CD4-positive, CD25-positive, alpha-beta regulatory T cell (primary cell): Measurements from ENCODE around the gene EDEM1. TPM values are rescaled to one million over a fixed set of nuclear protein-coding genes. Genes with fewer than 3 reads are reported as not detected.
A peak's percentile ranks its signal among the peaks of the same experiment; 100 is the strongest.

Experiments used
- ATAC-seq, 2 donors: fragments of 150-1000 bp; cut with Tn5 transposase; one replicate each; pipeline ENCODE4 v1.10.0; 2021; ENCODE audit warnings: low read depth in 2 of 2, moderate number of reproducible peaks in 2 of 2, moderate library complexity in 1 of 2
- DNase-seq, 3 donors: peaks; one replicate each; pipeline versions ENCODE4 v3.0.0 to v3.0.0-alpha.2; 2012 to 2022; ENCODE audit warnings: mixed read lengths in 1 of 3
- H3K27ac ChIP-seq: one replicate; pipeline ENCODE4 v1.7.0; 2013; ENCODE audit warnings: mild to moderate bottlenecking, low read length; ENCODE audit not compliant: insufficient read depth, poor library complexity, severe bottlenecking
- H3K27me3 ChIP-seq: one replicate; pipeline ENCODE4 v1.7.0; 2013; ENCODE audit warnings: low read length; ENCODE audit not compliant: control insufficient read depth, insufficient read depth
- H3K36me3 ChIP-seq: one replicate; pipeline ENCODE4 v1.7.0; 2013; ENCODE audit warnings: mild to moderate bottlenecking, low read length, moderate library complexity; ENCODE audit not compliant: control insufficient read depth, insufficient read depth
- H3K4me1 ChIP-seq: 2 replicates; pipeline ENCODE4 v1.7.0; 2013; ENCODE audit warnings: mild to moderate bottlenecking, low read length; ENCODE audit not compliant: insufficient read depth, control insufficient read depth, poor library complexity, severe bottlenecking
- H3K4me3 ChIP-seq: one replicate; pipeline ENCODE4 v1.7.0; 2013; ENCODE audit warnings: low read depth, mild to moderate bottlenecking, low read length, moderate library complexity
- H3K9me3 ChIP-seq, 2 experiments: 1 replicate in 1 of 2; 2 replicates in 1 of 2; pipeline ENCODE4 v1.7.0; 2013; ENCODE audit warnings: low read length in 2 of 2, mild to moderate bottlenecking in 1 of 2, moderate library complexity in 1 of 2; ENCODE audit not compliant: control insufficient read depth in 2 of 2
- H3K27ac Mint-ChIP-seq, 3 donors: one replicate each; pipeline ENCODE4 v1.8.0; 2020 to 2022; ENCODE audit warnings: mild to moderate bottlenecking in 3 of 3, mixed read lengths in 3 of 3, moderate library complexity in 2 of 3
- H3K27me3 Mint-ChIP-seq: one replicate; pipeline ENCODE4 v1.8.0; 2022; ENCODE audit warnings: mild to moderate bottlenecking, mixed read lengths
- H3K36me3 Mint-ChIP-seq: one replicate; pipeline ENCODE4 v1.8.0; 2020; ENCODE audit warnings: mixed read lengths
- H3K4me1 Mint-ChIP-seq, 4 donors: one replicate each; pipeline ENCODE4 v1.8.0; 2020 to 2022; ENCODE audit warnings: mixed read lengths in 4 of 4, mild to moderate bottlenecking in 1 of 4
- H3K4me3 Mint-ChIP-seq, 4 donors: one replicate each; pipeline ENCODE4 v1.8.0; 2020 to 2022; ENCODE audit warnings: mild to moderate bottlenecking in 4 of 4, mixed read lengths in 4 of 4, moderate library complexity in 3 of 4
- H3K9me3 Mint-ChIP-seq, 7 donors: one replicate each; pipeline ENCODE4 v1.8.0; 2020 to 2022; ENCODE audit warnings: mixed read lengths in 7 of 7, mild to moderate bottlenecking in 3 of 7, moderate library complexity in 2 of 7
- polyA plus RNA-seq, 4 donors: library from polyadenylated mRNA; unstranded; fragments of 300-500 nt; fragmentation: Illumina TruSeq; gene quantifications; one replicate each; pipeline ENCODE4 v1.2.3, GENCODE V29; 2021
- total RNA-seq: library from RNA; stranded (reverse); gene quantifications from one replicate; pipeline ENCODE4 v1.2.3, GENCODE V29; 2022

The EDEM1 gene
- total and polyA plus RNA-seq, 5 donors from 2014 or later, result 51.1 to 99.3 (median 55.2) TPM

DNA sequence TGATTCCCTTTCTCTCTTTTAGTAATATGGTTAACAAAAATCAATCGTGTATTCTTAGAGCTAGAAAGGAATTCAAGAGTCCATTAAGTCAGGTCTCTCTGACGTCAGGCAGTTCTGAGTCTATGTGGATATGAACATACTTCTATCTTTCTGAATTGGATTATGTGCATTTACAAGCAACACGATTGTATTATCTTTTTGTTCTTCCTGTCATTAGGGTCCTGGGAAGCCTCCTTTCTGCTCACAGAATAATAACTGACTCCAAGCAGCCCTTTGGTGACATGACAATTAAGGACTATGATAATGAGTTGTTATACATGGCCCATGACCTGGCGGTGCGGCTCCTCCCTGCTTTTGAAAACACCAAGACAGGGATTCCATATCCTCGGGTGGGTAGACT is 14.0 kb downstream of the EDEM1 start:
- peaks cover 25 to 58% (median 45%) of the 10 kb centered on the region in 4 donors for H3K4me1 Mint-ChIP-seq
- H3K27ac ChIP-seq, result no peak overlapping the region

DNA sequence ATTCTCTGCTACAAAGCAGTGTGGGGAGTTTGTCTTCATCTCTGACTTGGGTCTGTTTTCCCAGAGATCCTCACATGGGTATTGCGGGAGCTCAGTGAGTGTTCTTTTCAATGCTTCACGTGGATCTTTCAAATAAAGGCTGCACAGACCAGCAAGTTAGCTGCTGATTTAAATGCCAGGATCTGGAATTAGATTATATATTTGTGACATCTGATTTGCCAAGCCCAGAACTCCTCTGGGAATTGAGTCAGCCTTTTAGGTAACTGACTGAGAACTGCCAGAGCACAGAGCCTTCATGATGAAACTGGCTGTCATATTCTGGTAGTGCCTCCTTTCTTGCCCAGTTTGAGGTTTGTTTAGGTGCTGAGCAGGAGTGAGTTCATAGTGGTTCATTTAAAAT is 14.7 kb downstream of the EDEM1 start:
- Histone ChIP-seq H3K4me1 (peaks cover 33% of the 10 kb centered on the region), H3K36me3 (peaks cover 73% of the 10 kb centered on the region), H3K4me3 (no peak overlapping the region), H3K27ac (no peak overlapping the region), H3K27me3 (no peaks in the 10 kb centered on the region), H3K9me3 (no peaks in the 10 kb centered on the region)
- H3K36me3 Mint-ChIP-seq, result peaks cover 55% of the 10 kb centered on the region
- no peaks in the 10 kb centered on the region for H3K27me3 Mint-ChIP-seq
- peak overlapping the region; percentile 3 to 82 (median 71) for H3K27ac Mint-ChIP-seq
- peaks cover 21 to 51% (median 43%) of the 10 kb centered on the region in 4 donors for H3K4me1 Mint-ChIP-seq
- no peak for ATAC-seq
- no peak overlapping the region for H3K4me3 Mint-ChIP-seq
- H3K9me3 Mint-ChIP-seq, result peaks cover 0 to under 1% (median 0%) of the 10 kb centered on the region in 7 donors
- DNase-seq, result no peak

More for the DNA sequence above, 14.0 kb downstream of the EDEM1 start:
- ATAC-seq (no peak), DNase-seq (no peak)
- H3K27me3 Mint-ChIP-seq, result no peaks in the 10 kb centered on the region
- Histone ChIP-seq H3K4me3 (no peak overlapping the region), H3K27me3 (no peaks in the 10 kb centered on the region), H3K4me1 (peaks cover 39% of the 10 kb centered on the region), H3K36me3 (peaks cover 66% of the 10 kb centered on the region), H3K9me3 (no peaks in the 10 kb centered on the region)
- peaks cover 53% of the 10 kb centered on the region for H3K36me3 Mint-ChIP-seq
- H3K4me3 Mint-ChIP-seq, result peak overlapping the region in 1 of 4 donors; percentile 27
- H3K9me3 Mint-ChIP-seq, result peaks cover 0 to 3% (median 0%) of the 10 kb centered on the region in 7 donors
- H3K27ac Mint-ChIP-seq, result peak overlapping the region; percentile 52 to 82 (median 71)

DNA sequence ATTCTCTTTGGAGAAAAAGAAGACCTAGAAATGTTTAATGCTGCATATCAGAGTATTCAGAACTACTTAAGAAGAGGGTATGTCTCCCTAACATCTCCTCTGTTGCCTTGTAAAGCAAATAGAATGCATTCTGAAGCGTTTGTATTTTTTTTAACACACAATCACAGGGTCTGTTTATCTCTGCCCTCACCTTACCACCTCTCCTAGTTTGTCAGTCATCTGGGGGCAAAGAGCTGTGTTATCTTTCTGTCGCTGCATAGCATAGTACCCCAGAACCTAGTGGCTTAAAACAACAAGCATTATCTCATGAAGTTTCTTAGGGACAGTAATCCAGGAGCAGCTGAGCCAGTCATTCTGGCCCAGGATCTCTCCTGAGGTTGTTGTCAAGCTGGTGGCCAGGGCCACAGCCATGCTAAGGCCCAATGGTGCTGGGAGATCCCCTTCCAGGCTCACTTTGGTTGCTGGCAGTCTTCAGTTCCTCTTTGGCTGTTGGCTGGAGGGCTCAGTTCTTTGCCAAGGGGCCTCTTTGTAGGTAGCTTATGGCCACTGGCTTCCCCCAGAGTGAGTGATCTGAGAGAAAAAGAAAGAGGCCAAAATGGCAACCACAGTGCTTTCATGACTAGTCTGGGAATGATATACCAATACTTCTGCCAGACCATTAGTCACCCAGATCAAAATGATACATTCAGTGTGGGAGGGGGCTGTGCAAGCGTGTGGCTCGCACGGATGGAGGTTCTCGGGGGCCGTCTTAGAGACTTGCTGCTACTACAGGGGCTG is 17.8 kb downstream of the EDEM1 start:
- peaks cover 1% of the 10 kb centered on the region for H3K4me1 ChIP-seq
- DNase-seq, result no peak
- H3K27ac ChIP-seq, result no peak overlapping the region
- peaks cover 98% of the 10 kb centered on the region for H3K36me3 ChIP-seq
- Mint-ChIP-seq H3K4me1 (peaks cover 2 to 25% (median 18%) of the 10 kb centered on the region in 4 donors), H3K9me3 (no peaks in the 10 kb centered on the region), H3K27ac (peak overlapping the region; percentile 48 to 69 (median 54)), H3K36me3 (peaks cover 66% of the 10 kb centered on the region), H3K4me3 (no peak overlapping the region), H3K27me3 (no peaks in the 10 kb centered on the region)
- peak; percentile 58 to 60 for ATAC-seq
- H3K4me3 ChIP-seq, result no peak overlapping the region
- no peaks in the 10 kb centered on the region for H3K9me3 ChIP-seq
- no peaks in the 10 kb centered on the region for H3K27me3 ChIP-seq

DNA sequence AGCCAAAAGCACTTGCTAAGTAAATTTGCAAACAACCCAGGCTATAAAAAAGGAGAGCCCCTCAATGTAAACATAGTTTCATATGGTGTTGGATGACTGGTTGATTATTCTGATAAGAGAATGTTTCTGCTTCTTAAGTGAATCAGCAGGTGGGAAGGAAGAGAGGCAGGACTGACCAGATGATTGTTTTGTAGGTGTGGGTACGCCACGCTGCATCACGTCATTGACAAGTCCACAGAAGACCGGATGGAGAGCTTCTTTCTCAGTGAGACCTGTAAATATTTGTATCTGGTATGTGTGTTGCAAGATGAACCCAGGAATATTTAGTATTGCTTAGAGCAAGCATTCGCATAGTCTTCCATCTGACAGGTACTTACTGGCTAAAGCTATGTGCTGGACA is 23.4 kb downstream of the EDEM1 start:
- H3K4me1 ChIP-seq, result no peaks in the 10 kb centered on the region
- no peak overlapping the region for H3K27ac ChIP-seq
- Mint-ChIP-seq H3K27ac (peak overlapping the region in 2 of 3 donors; percentile 15 to 75), H3K9me3 (no peaks in the 10 kb centered on the region), H3K4me1 (peaks cover 0 to 32% (median 4%) of the 10 kb centered on the region in 4 donors), H3K4me3 (no peak overlapping the region), H3K36me3 (peaks cover 84% of the 10 kb centered on the region), H3K27me3 (no peaks in the 10 kb centered on the region)
- H3K27me3 ChIP-seq, result no peaks in the 10 kb centered on the region
- H3K4me3 ChIP-seq, result no peak overlapping the region
- no peaks in the 10 kb centered on the region for H3K9me3 ChIP-seq
- ATAC-seq, result no peak
- no peak for DNase-seq
- peaks cover 98% of the 10 kb centered on the region for H3K36me3 ChIP-seq

DNA sequence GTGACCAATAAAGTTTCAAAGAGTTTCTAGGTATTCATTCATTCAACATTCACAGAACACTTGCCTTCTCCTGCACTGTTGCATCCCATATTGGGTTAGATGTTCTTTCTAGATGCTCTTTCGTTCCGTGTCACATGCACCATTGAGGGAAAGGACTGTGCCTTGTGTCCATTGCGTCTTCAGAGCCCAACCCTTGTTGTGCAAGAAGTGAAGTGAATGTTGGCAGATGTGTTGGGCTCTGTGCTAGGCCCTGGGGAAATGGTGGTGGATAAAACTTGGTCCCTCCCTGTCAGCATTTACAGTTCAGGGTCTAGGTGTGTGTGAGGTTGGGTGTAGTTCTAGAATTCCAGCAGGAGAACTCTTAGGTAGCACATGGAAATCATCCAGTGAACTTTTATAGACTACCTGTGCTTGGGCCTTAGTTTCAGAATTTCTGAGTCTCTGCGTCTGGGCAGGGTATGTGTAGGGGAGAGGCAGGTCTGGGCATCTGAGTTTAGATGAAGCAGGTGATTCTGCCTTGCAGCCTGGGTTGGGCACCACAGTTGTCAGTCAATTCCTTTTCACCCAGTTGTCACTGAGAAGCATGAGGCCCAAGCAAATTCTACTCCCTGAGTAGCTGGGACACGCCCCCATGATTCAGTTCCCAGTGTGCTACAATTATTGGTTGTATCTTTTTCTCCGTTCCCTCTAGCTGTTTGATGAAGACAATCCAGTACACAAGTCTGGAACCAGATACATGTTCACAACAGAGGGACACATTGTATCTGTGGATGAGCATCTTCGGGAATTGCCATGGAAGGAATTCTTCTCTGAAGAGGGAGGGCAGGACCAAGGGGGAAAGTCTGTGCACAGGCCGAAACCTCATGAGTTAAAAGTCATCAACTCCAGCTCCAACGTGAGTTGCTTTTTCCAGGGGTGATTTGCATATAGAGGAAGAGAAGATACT is 25.4 kb downstream of the EDEM1 start:
- H3K4me1 Mint-ChIP-seq, result peaks cover 0 to 29% (median 2%) of the 10 kb centered on the region in 4 donors
- no peak overlapping the region for H3K4me3 ChIP-seq
- H3K27ac Mint-ChIP-seq, result peak overlapping the region; percentile 65 to 85 (median 81)

DNA sequence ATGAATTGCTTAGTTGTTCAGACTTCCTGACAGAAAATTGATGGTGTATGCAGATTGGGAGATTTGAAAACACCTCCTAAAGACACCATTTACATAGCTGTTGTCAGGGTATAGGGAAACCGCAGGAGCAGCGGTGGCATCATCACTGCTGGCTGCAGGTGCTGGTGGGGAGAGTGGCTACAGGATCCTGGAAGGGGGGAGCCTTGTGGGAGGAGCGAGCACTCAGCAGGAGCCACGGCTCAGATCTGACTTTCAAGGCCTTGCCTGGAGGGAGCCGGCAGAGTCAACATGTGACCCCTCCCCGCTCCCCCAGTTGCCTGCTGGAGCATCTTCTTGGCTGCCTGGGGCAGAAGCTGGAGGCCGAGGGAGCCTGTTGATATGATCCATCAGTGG is 26.1 kb downstream of the EDEM1 start:
- no peaks in the 10 kb centered on the region for H3K27me3 Mint-ChIP-seq
- H3K27ac Mint-ChIP-seq, result peak overlapping the region; percentile 65 to 85 (median 81)
- H3K9me3 ChIP-seq, result no peaks in the 10 kb centered on the region

More for the DNA sequence above, 25.4 kb downstream of the EDEM1 start:
- no peak overlapping the region for H3K27ac ChIP-seq
- Mint-ChIP-seq H3K9me3 (no peaks in the 10 kb centered on the region), H3K27me3 (no peaks in the 10 kb centered on the region), H3K4me3 (no peak overlapping the region), H3K36me3 (peaks cover 82% of the 10 kb centered on the region)
- no peaks in the 10 kb centered on the region for H3K27me3 ChIP-seq
- no peak for ATAC-seq
- no peaks in the 10 kb centered on the region for H3K9me3 ChIP-seq
- no peak for DNase-seq
- peaks cover 99% of the 10 kb centered on the region for H3K36me3 ChIP-seq
- no peaks in the 10 kb centered on the region for H3K4me1 ChIP-seq

DNA sequence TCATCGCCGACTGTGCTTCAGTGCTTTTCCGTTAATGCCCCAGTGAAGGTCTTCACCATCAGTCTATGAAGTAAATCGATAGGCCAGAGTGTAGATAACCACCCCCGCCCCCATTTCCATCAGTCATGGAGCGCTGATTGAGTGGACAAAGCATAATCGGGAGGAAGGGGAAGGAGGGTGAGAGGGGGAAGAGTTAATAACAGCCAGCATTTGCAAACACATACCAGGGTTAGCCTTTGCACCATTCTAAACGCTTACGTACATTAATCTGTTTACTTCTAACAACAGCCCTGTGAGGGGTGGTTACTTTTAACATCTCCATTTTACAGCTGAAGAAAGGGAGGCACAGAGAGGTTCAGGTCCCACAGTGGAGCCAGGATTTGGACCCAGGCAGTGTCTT is 26.8 kb downstream of the EDEM1 start:
- no peak overlapping the region for H3K27ac ChIP-seq
- peaks cover 99% of the 10 kb centered on the region for H3K36me3 ChIP-seq
- no peaks in the 10 kb centered on the region for H3K27me3 ChIP-seq
- ATAC-seq (no peak), DNase-seq (no peak)
- H3K27me3 Mint-ChIP-seq, result no peaks in the 10 kb centered on the region
- H3K4me3 ChIP-seq, result no peak overlapping the region
- peaks cover 0 to 25% (median 2%) of the 10 kb centered on the region in 4 donors for H3K4me1 Mint-ChIP-seq
- H3K9me3 ChIP-seq, result no peaks in the 10 kb centered on the region
- H3K9me3 Mint-ChIP-seq, result no peaks in the 10 kb centered on the region
- peak overlapping the region in 2 of 3 donors; percentile 59 to 81 for H3K27ac Mint-ChIP-seq
- no peaks in the 10 kb centered on the region for H3K4me1 ChIP-seq
- peaks cover 73% of the 10 kb centered on the region for H3K36me3 Mint-ChIP-seq
- H3K4me3 Mint-ChIP-seq, result no peak overlapping the region

More for the DNA sequence above, 26.1 kb downstream of the EDEM1 start:
- DNase-seq, result no peak
- no peak overlapping the region for H3K4me3 Mint-ChIP-seq
- Histone ChIP-seq H3K27ac (no peak overlapping the region), H3K4me3 (no peak overlapping the region), H3K36me3 (peaks cover 99% of the 10 kb centered on the region), H3K4me1 (no peaks in the 10 kb centered on the region), H3K27me3 (no peaks in the 10 kb centered on the region)
- no peak for ATAC-seq
- H3K36me3 Mint-ChIP-seq, result peaks cover 78% of the 10 kb centered on the region
- H3K9me3 Mint-ChIP-seq, result no peaks in the 10 kb centered on the region
- peaks cover 0 to 26% (median 2%) of the 10 kb centered on the region in 4 donors for H3K4me1 Mint-ChIP-seq
